GM10847 (cell line): ENCODE measurements around the gene MCRIP2.
A peak's percentile ranks its signal among the peaks of the same experiment; 100 is the strongest.

ENCODE experiments used
- POLR2A ChIP-seq: IDR thresholded peaks from 2 replicates; pipeline ENCODE4 v1.6.1; 2011; ENCODE audit not compliant: insufficient read length; ENCODE audit errors: extremely low read depth

MCRIP2 gene

GRCh38 chr16:635573-636205 lies 5.9 kb upstream of the MCRIP2 start:
- no peak for TF ChIP-seq POLR2A

- TF ChIP-seq POLR2A, result peak; percentile 65
Measured at GRCh38 chr16:636206-637080, 5.2 kb upstream of the MCRIP2 start, which contains the start of gene METTL26. Gene METTL26, minus strand, starts transcription at chr16:636305. Its CDS starts 15 bp downstream, at chr16:636290.

- no peak for TF ChIP-seq POLR2A
Measured at GRCh38 chr16:637081-638018, 4.3 kb upstream of the MCRIP2 start.

GRCh38 chr16:638034-638543 lies 3.5 kb upstream of the MCRIP2 start:
- TF ChIP-seq POLR2A, result no peak

GRCh38 chr16:638836-639235 lies 2.8 kb upstream of the MCRIP2 start:
- no peak for TF ChIP-seq POLR2A

GRCh38 chr16:640614-641013 lies 1.0 kb upstream of the MCRIP2 start:
- TF ChIP-seq POLR2A, result no peak

- no peak for TF ChIP-seq POLR2A
Measured at GRCh38 chr16:642189-643049, 791 bp downstream of the MCRIP2 start.

GRCh38 chr16:643050-643368 lies 1.4 kb downstream of the MCRIP2 start:
- TF ChIP-seq POLR2A, result no peak

- TF ChIP-seq POLR2A, result no peak
Measured at GRCh38 chr16:644556-644955, 2.9 kb downstream of the MCRIP2 start.

GRCh38 chr16:645852-646678 lies 4.4 kb downstream of the MCRIP2 start:
- no peak for TF ChIP-seq POLR2A

GRCh38 chr16:646679-647172 lies 5.1 kb downstream of the MCRIP2 start:
- no peak for TF ChIP-seq POLR2A

GRCh38 chr16:647173-647902 lies 5.7 kb downstream of the MCRIP2 start:
- TF ChIP-seq POLR2A, result no peak
